ENCODE results near the gene HNRNPUL1. TPM values are rescaled to one million over a fixed set of nuclear protein-coding genes. Genes with fewer than 3 reads are reported as not detected.

Gene HNRNPUL1
- total RNA-seq, result 10 to 100 TPM; 76.0 to 87.3 TPM

GRCh38 chr19:41263850-41264580 lies at the start of gene HNRNPUL1:
TSS of gene HNRNPUL1 (plus strand) at chr19:41264372. CDS start at chr19:41264504, 132 bp downstream.
- H3K4me1 ChIP-seq, result peaks cover 33% of the 10 kb centered on the region
- peak within 1 kb of the TSS; percentile 97 to 99 (median 98) for H3K27ac ChIP-seq
- peak in 4 of 7 experiments; percentile 39 to 44 (median 42) for TF ChIP-seq CTCF (IDR thresholded peaks at IDR 0.05)
- no peak for TF ChIP-seq POLR2A (IDR thresholded peaks at IDR 0.05)
- intact Hi-C loops (cut with DNase I), result no loop called here
- ATAC-seq (peak; percentile 80), DNase-seq (peak; percentile 98 to 100 (median 99))
- no peaks in the 10 kb centered on the region for H3K27me3 ChIP-seq
- H3K9me3 ChIP-seq, result no peaks in the 10 kb centered on the region
- 0% methylated on average over 23 to 51 of the region's 55 CpGs for WGBS, 2 donors
- peaks cover 5 to 9% of the 10 kb centered on the region in 2 donors for H3K36me3 ChIP-seq (replicated peaks in 1 of 2; ENCODE audit: insufficient read depth in 1 of 2, low read depth in 2 of 2)
- H3K4me3 ChIP-seq, result peak within 1 kb of the TSS; percentile 71 to 85

DNA sequence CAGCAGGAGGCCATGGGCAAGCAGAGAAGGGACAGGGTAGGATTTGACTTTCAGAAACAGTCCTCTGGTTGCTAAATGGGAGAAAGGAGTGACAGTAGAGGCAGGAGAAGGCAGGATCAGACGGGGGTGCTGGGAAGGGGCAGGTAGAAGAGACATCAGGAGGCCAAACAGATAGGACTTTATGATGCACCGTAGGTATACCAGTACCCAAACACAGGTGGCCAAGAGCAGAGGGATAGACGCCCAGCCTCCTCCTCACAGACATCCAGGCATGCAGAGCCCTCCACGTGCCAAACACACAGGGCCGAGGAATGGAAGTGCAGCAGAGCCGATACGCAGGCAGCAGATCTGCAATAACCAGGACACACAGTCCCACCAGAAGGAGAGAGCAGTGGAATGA lies 46.4 kb upstream of the HNRNPUL1 start:
- peaks cover 0 to 14% of the 10 kb centered on the region in 2 donors for H3K27me3 ChIP-seq
- H3K27ac ChIP-seq, result no peak overlapping the region
- H3K36me3 ChIP-seq (replicated peaks in 1 of 2; ENCODE audit: insufficient read depth in 1 of 2, low read depth in 2 of 2), result no peaks in the 10 kb centered on the region
- 63 to 71% methylated on average over 3 to 7 of the region's 7 CpGs for WGBS, 2 donors
- DNase-seq (no peak), ATAC-seq (no peak)
- peaks cover 10% of the 10 kb centered on the region for H3K4me1 ChIP-seq
- no peaks in the 10 kb centered on the region for H3K9me3 ChIP-seq
- TF ChIP-seq CTCF (IDR thresholded peaks at IDR 0.05), result no peak
- no peak for TF ChIP-seq POLR2A (IDR thresholded peaks at IDR 0.05)
- intact Hi-C loops (cut with DNase I), result no loop called here
- no peak overlapping the region for H3K4me3 ChIP-seq

GRCh38 chr19:41218249-41218614 lies 45.9 kb upstream of the HNRNPUL1 start:
- peaks cover 0 to 14% of the 10 kb centered on the region in 2 donors for H3K27me3 ChIP-seq
- intact Hi-C loops (cut with DNase I), result no loop called here
- no peaks in the 10 kb centered on the region for H3K9me3 ChIP-seq
- WGBS, 2 donors, result 47 to 73% methylated on average over 4 to 7 of the region's 7 CpGs
- DNase-seq (no peak), ATAC-seq (no peak)
- peaks cover 10% of the 10 kb centered on the region for H3K4me1 ChIP-seq
- H3K36me3 ChIP-seq (replicated peaks in 1 of 2; ENCODE audit: insufficient read depth in 1 of 2, low read depth in 2 of 2), result no peaks in the 10 kb centered on the region
- H3K4me3 ChIP-seq, result no peak overlapping the region
- no peak overlapping the region for H3K27ac ChIP-seq
- TF ChIP-seq CTCF (IDR thresholded peaks at IDR 0.05) (no peak), POLR2A (IDR thresholded peaks at IDR 0.05) (no peak)

GRCh38 chr19:41218615-41219507 lies 45.3 kb upstream of the HNRNPUL1 start, which contains the start of gene AXL:
TSS of gene AXL (plus strand) at chr19:41219223. CDS start at chr19:41219393, 170 bp downstream.
- WGBS, 2 donors, result 4% methylated on average over 15 to 28 of the region's 32 CpGs
- TF ChIP-seq POLR2A (IDR thresholded peaks at IDR 0.05) (peak in 2 of 3 donors; percentile 29 to 41), CTCF (IDR thresholded peaks at IDR 0.05) (no peak)
- Histone ChIP-seq H3K27ac (peak within 1 kb of the TSS in 3 of 4 donors; percentile 41 to 56 (median 53)), H3K36me3 (replicated peaks in 1 of 2; ENCODE audit: insufficient read depth in 1 of 2, low read depth in 2 of 2) (no peaks in the 10 kb centered on the region), H3K4me3 (no peak within 1 kb of the TSS), H3K27me3 (peaks cover 0 to 14% of the 10 kb centered on the region in 2 donors), H3K9me3 (no peaks in the 10 kb centered on the region), H3K4me1 (peaks cover 10% of the 10 kb centered on the region)
- DNase-seq, result peak; percentile 26 to 62 (median 32)
- ATAC-seq, result peak; percentile 58
- intact Hi-C loops (cut with DNase I), result no loop called here

All from body of pancreas (tissue), 4 donors.